ENCODE measurements around the gene DMXL1.

DMXL1 gene

GRCh38 chr5:119190470-119191095 lies 119.7 kb downstream of the DMXL1 start:
- no peak for TF ChIP-seq CTCF (IDR thresholded peaks at IDR 0.05; ENCODE audit: insufficient read depth, low read depth, low read length, missing control alignments)
- no peak for DNase-seq (ENCODE audit: low read depth)
- no peak overlapping the region for H3K4me3 ChIP-seq (ENCODE audit: low read depth, low read length)

GRCh38 chr5:119191944-119192343 lies 121.1 kb downstream of the DMXL1 start:
- no peak for TF ChIP-seq CTCF (IDR thresholded peaks at IDR 0.05; ENCODE audit: insufficient read depth, low read depth, low read length, missing control alignments)
- DNase-seq (ENCODE audit: low read depth) = no peak
- H3K4me3 ChIP-seq (ENCODE audit: low read depth, low read length) = no peak overlapping the region

- DNase-seq (ENCODE audit: low read depth) = no peak
Measured at GRCh38 chr5:119200795-119201194, 129.9 kb downstream of the DMXL1 start.

GRCh38 chr5:119207105-119207504 lies 136.2 kb downstream of the DMXL1 start:
- H3K4me3 ChIP-seq (ENCODE audit: low read depth, low read length) = no peak overlapping the region
- no peak for TF ChIP-seq CTCF (IDR thresholded peaks at IDR 0.05; ENCODE audit: insufficient read depth, low read depth, low read length, missing control alignments)
- DNase-seq (ENCODE audit: low read depth) = no peak

More at GRCh38 chr5:119200795-119201194, 129.9 kb downstream of the DMXL1 start:
- H3K4me3 ChIP-seq (ENCODE audit: low read depth, low read length) = no peak overlapping the region
- no peak for TF ChIP-seq CTCF (IDR thresholded peaks at IDR 0.05; ENCODE audit: insufficient read depth, low read depth, low read length, missing control alignments)

- no peak overlapping the region for H3K4me3 ChIP-seq (ENCODE audit: low read depth, low read length)
- DNase-seq (ENCODE audit: low read depth) = no peak
- no peak for TF ChIP-seq CTCF (IDR thresholded peaks at IDR 0.05; ENCODE audit: insufficient read depth, low read depth, low read length, missing control alignments)
Measured at GRCh38 chr5:119212026-119212425, 141.1 kb downstream of the DMXL1 start.

- DNase-seq (ENCODE audit: low read depth) = no peak
- H3K4me3 ChIP-seq (ENCODE audit: low read depth, low read length) = no peak overlapping the region
- TF ChIP-seq CTCF (IDR thresholded peaks at IDR 0.05; ENCODE audit: insufficient read depth, low read depth, low read length, missing control alignments) = no peak
Measured at GRCh38 chr5:119212676-119213075, 141.8 kb downstream of the DMXL1 start.

- DNase-seq (ENCODE audit: low read depth) = no peak
- H3K4me3 ChIP-seq (ENCODE audit: low read depth, low read length) = no peak overlapping the region
- TF ChIP-seq CTCF (IDR thresholded peaks at IDR 0.05; ENCODE audit: insufficient read depth, low read depth, low read length, missing control alignments) = no peak
Measured at GRCh38 chr5:119217183-119217582, 146.3 kb downstream of the DMXL1 start.
